Cardiac fibroblast (primary cell): ENCODE results near the gene ZCCHC2.

ENCODE experiments used
- DNase-seq, 2 donors: peaks; one replicate each; pipeline versions ENCODE4 v3.0.0 to v3.0.0-alpha.2; 2010; ENCODE audit warnings: low read depth in 2 of 2
- H3K4me3 ChIP-seq, 2 donors: replicated peaks in 1 of 2; 1 replicate in 1 of 2; 2 replicates in 1 of 2; pipeline ENCODE4 v1.5.1; 2011; ENCODE audit warnings: low read depth in 2 of 2, low read length in 2 of 2, mild to moderate bottlenecking in 2 of 2, moderate library complexity in 1 of 2
- TF ChIP-seq, protein P1 (sequence below): IDR thresholded peaks from one replicate; pipeline ENCODE4 v1.5.1; 2011; ENCODE audit warnings: low read depth, mild to moderate bottlenecking, low read length, inconsistent platforms

Gene ZCCHC2

DNA sequence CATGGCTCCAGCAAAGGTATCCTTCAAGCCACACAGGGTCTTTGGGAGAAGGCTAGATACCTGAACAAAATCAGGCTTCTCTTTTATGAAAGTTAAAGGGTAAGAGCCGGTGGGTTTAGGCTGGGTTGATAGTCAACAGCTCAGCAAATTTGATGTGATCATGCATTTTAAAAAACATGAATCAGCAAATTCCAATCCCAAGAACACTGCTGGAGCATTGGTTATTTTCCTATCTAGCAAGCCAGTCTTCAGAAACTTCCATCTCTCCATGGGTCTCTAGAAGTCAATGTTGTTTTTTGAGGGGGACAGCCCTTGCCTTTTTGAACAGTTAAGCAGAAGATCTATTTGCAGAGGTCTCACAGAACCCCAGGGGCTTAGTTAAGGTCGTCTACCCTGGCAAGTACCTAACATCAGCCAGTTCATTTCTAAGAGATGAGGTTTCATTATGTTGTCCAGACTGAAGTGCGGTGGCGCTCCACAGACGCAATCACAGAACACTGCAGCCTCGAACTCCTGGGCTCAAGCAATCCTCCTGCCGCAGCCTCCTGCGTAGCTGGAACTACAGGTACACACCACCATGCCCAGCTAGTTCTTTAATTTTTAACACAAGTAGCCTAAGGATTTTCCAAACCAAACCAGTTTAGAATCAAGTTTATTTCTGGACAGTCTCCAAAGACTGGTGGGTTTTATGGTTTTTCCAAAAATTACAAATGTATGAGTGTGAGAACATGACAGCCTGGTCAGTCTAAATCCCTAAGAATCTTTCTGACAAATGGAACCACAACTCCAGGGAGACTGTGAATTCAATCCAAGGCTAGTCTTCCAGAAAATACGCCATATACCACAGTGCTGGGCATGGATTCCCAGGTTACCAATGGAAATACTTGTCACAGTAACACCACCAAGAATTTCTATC is 4.1 kb upstream of the ZCCHC2 start:
- DNase-seq: no peak
- TF ChIP-seq, protein P1, sequence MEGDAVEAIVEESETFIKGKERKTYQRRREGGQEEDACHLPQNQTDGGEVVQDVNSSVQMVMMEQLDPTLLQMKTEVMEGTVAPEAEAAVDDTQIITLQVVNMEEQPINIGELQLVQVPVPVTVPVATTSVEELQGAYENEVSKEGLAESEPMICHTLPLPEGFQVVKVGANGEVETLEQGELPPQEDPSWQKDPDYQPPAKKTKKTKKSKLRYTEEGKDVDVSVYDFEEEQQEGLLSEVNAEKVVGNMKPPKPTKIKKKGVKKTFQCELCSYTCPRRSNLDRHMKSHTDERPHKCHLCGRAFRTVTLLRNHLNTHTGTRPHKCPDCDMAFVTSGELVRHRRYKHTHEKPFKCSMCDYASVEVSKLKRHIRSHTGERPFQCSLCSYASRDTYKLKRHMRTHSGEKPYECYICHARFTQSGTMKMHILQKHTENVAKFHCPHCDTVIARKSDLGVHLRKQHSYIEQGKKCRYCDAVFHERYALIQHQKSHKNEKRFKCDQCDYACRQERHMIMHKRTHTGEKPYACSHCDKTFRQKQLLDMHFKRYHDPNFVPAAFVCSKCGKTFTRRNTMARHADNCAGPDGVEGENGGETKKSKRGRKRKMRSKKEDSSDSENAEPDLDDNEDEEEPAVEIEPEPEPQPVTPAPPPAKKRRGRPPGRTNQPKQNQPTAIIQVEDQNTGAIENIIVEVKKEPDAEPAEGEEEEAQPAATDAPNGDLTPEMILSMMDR: no peak
- H3K4me3 ChIP-seq: no peak overlapping the region

DNA sequence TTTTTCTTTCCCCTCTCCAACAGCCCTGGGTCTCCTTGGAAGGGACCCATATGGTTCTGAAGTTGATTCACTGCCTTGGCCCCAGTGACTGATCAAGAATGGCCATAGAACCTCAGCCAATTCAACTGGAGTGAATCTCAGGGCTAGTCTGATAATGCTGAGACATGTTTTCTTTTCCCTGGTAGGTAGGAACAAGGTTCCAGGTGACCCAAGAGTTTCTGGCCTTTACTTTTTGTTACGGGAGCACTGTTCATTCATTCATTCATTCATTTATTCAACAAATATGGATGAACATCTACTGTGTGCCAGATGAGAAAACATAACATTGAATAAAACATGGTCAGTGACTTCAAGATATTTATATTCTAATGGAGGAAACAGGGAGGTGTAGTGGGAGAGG is 3.1 kb upstream of the ZCCHC2 start:
- TF ChIP-seq, protein P1: no peak
- no peak for DNase-seq
- H3K4me3 ChIP-seq: no peak overlapping the region

DNA sequence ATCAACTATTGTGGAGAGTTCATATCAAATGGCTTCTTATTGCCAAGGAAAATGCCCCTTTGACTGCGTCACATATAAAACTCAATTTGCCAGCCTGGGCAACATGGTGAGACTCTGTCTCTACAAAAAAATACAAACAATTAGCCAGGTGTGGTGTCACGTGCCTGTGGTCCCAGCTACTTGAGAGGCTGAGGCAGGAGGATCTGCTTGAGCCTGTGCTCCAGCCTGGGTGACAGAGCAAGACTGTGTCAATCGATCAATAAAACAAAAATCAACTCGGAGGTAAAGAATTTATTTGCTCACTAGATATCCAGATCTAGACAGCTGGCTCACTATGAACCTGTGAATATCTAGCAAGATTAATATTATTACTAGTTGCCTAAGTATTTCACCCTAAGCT is 1.7 kb upstream of the ZCCHC2 start:
- DNase-seq: no peak
- H3K4me3 ChIP-seq: no peak overlapping the region
- TF ChIP-seq, protein P1: no peak

DNA sequence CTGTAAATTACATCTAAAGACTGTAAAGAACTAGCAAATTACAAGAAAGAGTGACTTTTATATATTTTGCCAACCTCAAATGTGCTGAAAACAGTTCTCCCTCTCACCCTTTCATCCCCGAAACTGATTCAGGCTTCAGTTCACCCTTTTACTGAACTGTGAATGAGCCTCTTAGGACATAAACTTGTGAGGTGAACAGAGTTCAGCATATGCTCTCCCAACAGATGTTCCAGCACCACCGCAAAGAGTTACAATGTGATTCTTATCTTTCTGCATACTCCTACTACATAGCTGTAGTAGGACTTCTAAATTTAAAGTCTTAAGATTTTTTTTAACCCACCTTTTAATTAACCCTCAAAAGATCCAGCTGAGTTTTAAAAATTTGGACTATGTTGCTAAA is 1.2 kb upstream of the ZCCHC2 start:
- H3K4me3 ChIP-seq: no peak overlapping the region
- DNase-seq: peak; percentile 10 to 13

DNA sequence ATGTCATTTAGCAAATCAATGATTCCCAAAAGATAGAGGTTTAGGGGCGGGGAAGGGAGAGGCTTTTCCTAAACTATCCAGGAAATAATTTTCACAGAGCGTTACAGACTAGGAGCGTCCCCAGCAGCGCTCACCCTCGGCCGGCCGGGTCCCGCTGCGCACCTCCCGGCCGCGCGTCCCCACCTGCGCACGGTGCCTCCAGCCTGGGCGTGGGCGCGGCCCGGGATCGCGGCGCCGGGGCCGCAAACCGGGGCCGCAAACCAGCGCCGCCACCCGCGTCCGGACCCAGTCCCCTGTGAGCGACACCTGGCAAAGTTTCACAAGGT is 684 bp upstream of the ZCCHC2 start:
- H3K4me3 ChIP-seq: peak overlapping the region; percentile 80 to 85
- TF ChIP-seq, protein P1: no peak
- DNase-seq: no peak

More for the DNA sequence above, 1.2 kb upstream of the ZCCHC2 start:
- TF ChIP-seq, protein P1: no peak

DNA sequence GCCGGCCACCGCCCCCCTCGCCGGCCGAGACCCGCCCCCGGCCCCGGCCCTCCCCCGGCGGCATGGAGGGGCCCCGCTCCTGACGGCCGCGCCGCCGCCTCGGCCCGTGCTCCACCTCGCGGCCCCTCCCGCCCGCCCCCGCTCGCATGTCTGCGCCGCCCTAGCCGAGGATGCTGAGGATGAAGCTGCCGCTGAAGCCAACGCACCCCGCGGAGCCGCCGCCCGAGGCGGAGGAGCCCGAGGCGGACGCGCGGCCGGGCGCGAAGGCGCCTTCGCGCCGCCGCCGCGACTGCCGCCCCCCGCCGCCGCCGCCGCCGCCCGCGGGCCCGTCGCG is 397 bp downstream of the ZCCHC2 start:
- no peak for DNase-seq
- TF ChIP-seq, protein P1: no peak
- peak overlapping the region; percentile 80 to 85 for H3K4me3 ChIP-seq
